ENCODE measurements around the gene EPHA6.

EPHA6 gene

DNA sequence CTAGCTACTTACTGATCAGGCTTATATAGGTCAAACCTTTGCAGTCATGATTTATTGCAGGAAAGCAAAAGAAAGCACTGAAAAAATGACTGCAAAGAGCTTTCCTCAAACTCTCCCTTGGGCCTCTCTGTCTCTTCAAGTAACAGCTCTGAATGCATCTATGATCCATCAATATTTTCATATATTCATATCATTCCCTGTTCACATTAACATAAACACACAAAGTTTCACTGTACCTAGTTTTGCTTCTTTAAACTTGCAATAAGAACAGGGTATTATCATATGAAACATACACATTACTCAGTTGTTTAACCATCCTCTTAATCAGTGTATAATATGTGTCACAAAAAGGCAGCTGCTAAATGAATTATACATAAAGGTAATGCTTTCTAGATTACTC, 842.2 kb downstream of the EPHA6 start:
- Histone ChIP-seq H3K36me3 (ENCODE audit: control insufficient read depth, insufficient read depth, low read length) (no peaks in the 10 kb centered on the region), H3K4me1 (ENCODE audit: control insufficient read depth, insufficient read depth, low read length) (no peaks in the 10 kb centered on the region), H3K4me3 (ENCODE audit: low read length) (no peak overlapping the region), H3K9me3 (ENCODE audit: control insufficient read depth, insufficient read depth, low read length) (no peaks in the 10 kb centered on the region), H3K27ac (ENCODE audit: low read length) (no peak overlapping the region), H3K27me3 (ENCODE audit: control insufficient read depth, insufficient read depth, low read length) (no peaks in the 10 kb centered on the region)
- no peak for DNase-seq (ENCODE audit: low read depth, low spot score)

DNA sequence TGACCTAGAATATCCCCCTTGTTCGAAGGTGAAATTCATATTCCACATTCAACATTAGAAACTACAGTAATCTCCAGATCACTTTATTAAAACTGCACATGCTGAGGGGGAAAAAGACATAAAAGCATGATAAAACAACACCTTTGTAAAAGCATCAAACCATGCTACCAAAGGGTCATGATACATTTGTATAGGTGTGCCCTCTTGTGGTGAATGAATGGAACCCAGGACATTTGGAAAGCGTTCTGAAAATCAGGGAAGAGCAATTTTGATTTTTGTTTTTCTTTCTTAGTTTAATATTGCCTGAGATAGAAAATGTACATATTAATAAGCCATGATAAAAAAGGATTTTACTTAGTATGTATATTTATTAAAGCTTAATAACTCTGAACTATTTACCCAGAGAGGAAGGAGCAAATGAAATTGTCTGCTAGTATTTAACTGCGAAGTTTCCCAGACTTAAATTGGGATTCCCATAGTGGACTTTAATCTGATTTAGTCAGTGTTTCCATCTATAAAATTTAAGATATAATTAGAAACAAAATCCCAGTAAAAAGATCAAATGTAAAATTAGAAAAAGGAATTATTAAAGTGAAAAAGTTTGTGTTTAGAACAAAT, 844.4 kb downstream of the EPHA6 start:
- Histone ChIP-seq H3K27me3 (ENCODE audit: control insufficient read depth, insufficient read depth, low read length) (no peaks in the 10 kb centered on the region), H3K4me1 (ENCODE audit: control insufficient read depth, insufficient read depth, low read length) (no peaks in the 10 kb centered on the region), H3K9me3 (ENCODE audit: control insufficient read depth, insufficient read depth, low read length) (no peaks in the 10 kb centered on the region), H3K27ac (ENCODE audit: low read length) (no peak overlapping the region), H3K36me3 (ENCODE audit: control insufficient read depth, insufficient read depth, low read length) (no peaks in the 10 kb centered on the region), H3K4me3 (ENCODE audit: low read length) (no peak overlapping the region)
- no CpG with 5 or more reads among the region's 3 CpGs for WGBS (ENCODE audit: insufficient coverage, insufficient read length)
- DNase-seq (ENCODE audit: low read depth, low spot score): no peak

DNA sequence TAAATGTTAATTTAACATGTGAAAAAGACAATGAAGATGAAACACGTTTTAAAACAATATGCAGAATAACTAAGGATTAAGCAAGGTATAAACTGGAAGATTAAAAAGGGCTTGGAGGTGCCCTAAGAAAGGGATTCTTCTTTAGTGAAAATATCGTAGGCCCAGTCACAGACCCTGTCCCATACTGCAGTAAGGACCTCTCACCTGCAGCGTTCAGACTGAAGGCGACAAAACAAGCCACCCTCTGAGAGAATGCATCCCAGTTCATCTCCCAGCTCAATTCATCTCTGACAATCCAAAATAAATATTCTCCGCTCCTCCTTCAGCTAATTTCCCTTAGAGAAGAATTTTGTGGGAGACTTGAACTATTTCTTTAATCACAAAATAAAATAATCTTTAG, 847.9 kb downstream of the EPHA6 start:
- H3K4me3 ChIP-seq (ENCODE audit: low read length): no peak overlapping the region
- DNase-seq (ENCODE audit: low read depth, low spot score): no peak
- WGBS (ENCODE audit: insufficient coverage, insufficient read length): no CpG with 5 or more reads among the region's 5 CpGs
- no peaks in the 10 kb centered on the region for H3K36me3 ChIP-seq (ENCODE audit: control insufficient read depth, insufficient read depth, low read length)
- no peak overlapping the region for H3K27ac ChIP-seq (ENCODE audit: low read length)
- H3K9me3 ChIP-seq (ENCODE audit: control insufficient read depth, insufficient read depth, low read length): no peaks in the 10 kb centered on the region
- H3K4me1 ChIP-seq (ENCODE audit: control insufficient read depth, insufficient read depth, low read length): 0 out of 2 replicates have a peak, but pooled peaks cover 1% of the 10 kb centered on the region
- H3K27me3 ChIP-seq (ENCODE audit: control insufficient read depth, insufficient read depth, low read length): no peaks in the 10 kb centered on the region

DNA sequence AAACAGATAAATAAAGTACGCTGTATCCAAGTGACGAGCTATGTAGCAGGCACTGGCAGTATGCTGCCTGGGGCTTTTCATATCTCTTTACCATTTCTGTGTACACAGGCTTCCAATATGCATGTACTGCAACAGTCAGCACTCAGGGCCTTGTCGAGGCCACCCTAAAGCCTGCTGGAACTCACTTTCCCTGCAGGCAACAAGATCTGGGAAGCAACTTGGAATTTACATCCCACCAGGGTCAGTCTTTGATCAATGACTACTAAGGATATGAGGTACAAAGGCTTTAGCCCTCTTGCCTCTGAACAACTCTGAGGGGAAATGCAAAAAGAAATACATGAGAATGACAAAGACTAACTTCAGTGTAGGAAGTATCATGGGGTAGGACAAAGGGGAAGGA, 848.4 kb downstream of the EPHA6 start:
- Histone ChIP-seq H3K4me3 (ENCODE audit: low read length) (no peak overlapping the region), H3K36me3 (ENCODE audit: control insufficient read depth, insufficient read depth, low read length) (no peaks in the 10 kb centered on the region), H3K9me3 (ENCODE audit: control insufficient read depth, insufficient read depth, low read length) (no peaks in the 10 kb centered on the region), H3K4me1 (ENCODE audit: control insufficient read depth, insufficient read depth, low read length) (0 out of 2 replicates have a peak, but pooled peaks cover 1% of the 10 kb centered on the region), H3K27ac (ENCODE audit: low read length) (no peak overlapping the region), H3K27me3 (ENCODE audit: control insufficient read depth, insufficient read depth, low read length) (no peaks in the 10 kb centered on the region)
- DNase-seq (ENCODE audit: low read depth, low spot score): peak; percentile 35
- WGBS (ENCODE audit: insufficient coverage, insufficient read length): no CpG with 5 or more reads among the region's 3 CpGs

DNA sequence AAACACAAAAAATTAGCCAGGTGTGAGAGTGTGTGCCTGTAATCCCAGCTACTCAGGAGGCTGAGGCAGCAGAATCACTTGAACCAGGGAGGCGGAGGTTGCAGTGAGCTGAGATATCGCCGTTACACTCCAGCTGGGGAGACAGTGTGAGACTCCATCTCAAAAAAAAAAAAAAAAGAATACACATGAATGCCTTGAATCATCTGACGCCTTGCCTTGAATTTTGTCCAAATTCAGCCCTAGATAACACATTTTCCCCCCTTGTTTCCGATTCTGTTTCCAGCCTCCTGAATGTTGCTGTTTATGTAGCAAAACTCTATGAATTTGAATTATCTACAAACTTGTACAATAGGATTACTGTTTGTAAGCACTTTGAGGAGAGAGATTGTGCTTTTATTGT, 851.5 kb downstream of the EPHA6 start:
- DNase-seq (ENCODE audit: low read depth, low spot score): no peak
- H3K9me3 ChIP-seq (ENCODE audit: control insufficient read depth, insufficient read depth, low read length): no peaks in the 10 kb centered on the region
- no peak overlapping the region for H3K4me3 ChIP-seq (ENCODE audit: low read length)
- H3K36me3 ChIP-seq (ENCODE audit: control insufficient read depth, insufficient read depth, low read length): no peaks in the 10 kb centered on the region
- H3K4me1 ChIP-seq (ENCODE audit: control insufficient read depth, insufficient read depth, low read length): 0 out of 2 replicates have a peak, but pooled peaks cover 1% of the 10 kb centered on the region
- no peaks in the 10 kb centered on the region for H3K27me3 ChIP-seq (ENCODE audit: control insufficient read depth, insufficient read depth, low read length)
- WGBS (ENCODE audit: insufficient coverage, insufficient read length): no CpG with 5 or more reads among the region's 5 CpGs
- no peak overlapping the region for H3K27ac ChIP-seq (ENCODE audit: low read length)

DNA sequence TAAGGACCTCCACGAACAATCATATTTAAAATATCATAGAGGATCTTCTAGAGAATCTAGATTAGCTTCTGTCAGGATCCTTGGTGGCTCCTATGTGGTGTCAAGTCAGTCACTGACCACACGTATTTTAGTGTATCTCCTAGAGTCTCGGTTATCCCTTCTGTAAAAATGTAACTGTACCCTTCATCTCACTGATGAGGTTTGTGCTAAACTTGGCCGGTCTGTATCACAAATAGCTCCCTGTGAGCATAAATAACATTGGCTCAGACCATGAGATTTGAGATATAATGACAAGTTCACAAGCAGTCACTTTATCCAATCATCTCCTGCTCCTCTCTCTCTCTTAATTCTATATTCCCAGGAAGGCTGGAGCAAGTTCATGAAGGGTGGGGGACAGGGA, 856.6 kb downstream of the EPHA6 start:
- Histone ChIP-seq H3K9me3 (ENCODE audit: control insufficient read depth, insufficient read depth, low read length) (no peaks in the 10 kb centered on the region), H3K27me3 (ENCODE audit: control insufficient read depth, insufficient read depth, low read length) (no peaks in the 10 kb centered on the region), H3K36me3 (ENCODE audit: control insufficient read depth, insufficient read depth, low read length) (no peaks in the 10 kb centered on the region), H3K4me1 (ENCODE audit: control insufficient read depth, insufficient read depth, low read length) (no peaks in the 10 kb centered on the region), H3K4me3 (ENCODE audit: low read length) (no peak overlapping the region), H3K27ac (ENCODE audit: low read length) (no peak overlapping the region)
- no CpG with 5 or more reads among the region's 4 CpGs for WGBS (ENCODE audit: insufficient coverage, insufficient read length)
- no peak for DNase-seq (ENCODE audit: low read depth, low spot score)

DNA sequence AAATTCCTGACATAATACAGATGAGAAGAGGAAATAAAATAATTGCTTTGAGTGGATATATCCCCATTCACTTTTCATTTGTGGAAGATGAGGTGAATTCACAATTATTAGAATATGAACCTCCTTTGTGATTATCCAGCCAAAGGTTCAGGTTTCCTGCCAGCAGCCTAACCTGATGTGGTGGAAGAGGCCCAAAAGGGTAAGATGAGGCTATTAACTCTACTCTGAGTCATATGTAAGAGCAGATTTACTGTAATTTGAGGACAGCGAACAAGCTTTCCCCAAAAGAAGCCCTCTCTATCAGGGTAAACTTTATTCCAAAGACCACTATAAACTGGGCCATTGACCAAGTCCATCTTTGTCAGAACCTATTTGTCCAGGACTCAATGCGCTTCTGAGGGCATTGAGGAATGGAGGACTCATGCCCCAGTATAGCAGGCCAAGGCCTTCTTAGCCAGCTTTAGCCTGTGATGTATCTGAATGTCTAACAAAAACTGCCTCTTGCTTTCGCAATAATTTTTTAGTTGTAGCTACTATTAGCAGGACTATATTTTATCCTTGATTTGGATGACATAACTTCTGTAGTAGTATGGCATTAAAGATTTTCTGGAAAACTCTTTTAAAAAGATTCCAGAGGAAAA, 859.1 kb downstream of the EPHA6 start:
- Histone ChIP-seq H3K9me3 (ENCODE audit: control insufficient read depth, insufficient read depth, low read length) (no peaks in the 10 kb centered on the region), H3K27me3 (ENCODE audit: control insufficient read depth, insufficient read depth, low read length) (no peaks in the 10 kb centered on the region), H3K4me1 (ENCODE audit: control insufficient read depth, insufficient read depth, low read length) (no peaks in the 10 kb centered on the region), H3K4me3 (ENCODE audit: low read length) (no peak overlapping the region), H3K36me3 (ENCODE audit: control insufficient read depth, insufficient read depth, low read length) (no peaks in the 10 kb centered on the region), H3K27ac (ENCODE audit: low read length) (no peak overlapping the region)
- WGBS (ENCODE audit: insufficient coverage, insufficient read length): no CpG with 5 or more reads among the region's 3 CpGs
- no peak for DNase-seq (ENCODE audit: low read depth, low spot score)

DNA sequence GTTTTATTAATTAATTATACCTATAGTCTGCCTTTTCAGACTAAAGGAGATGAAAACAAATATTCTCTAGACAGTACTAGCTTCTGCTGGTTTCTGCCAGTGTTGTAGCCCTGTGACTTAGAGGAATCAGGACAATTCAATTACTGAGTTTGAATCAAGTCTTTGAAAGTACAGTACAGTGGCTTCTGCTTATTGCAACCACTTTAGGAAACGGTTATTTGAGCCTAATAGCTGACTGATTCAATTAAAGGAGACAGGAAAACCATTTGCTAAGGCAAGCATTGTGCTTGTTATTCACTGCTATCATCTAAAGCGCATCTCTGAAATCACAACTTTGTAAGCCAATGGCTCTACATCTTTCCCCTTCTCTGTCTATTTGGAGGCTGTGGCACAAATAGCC, 860.1 kb downstream of the EPHA6 start:
- no peak for DNase-seq (ENCODE audit: low read depth, low spot score)
- no CpG with 5 or more reads among the region's 2 CpGs for WGBS (ENCODE audit: insufficient coverage, insufficient read length)
- H3K27ac ChIP-seq (ENCODE audit: low read length): no peak overlapping the region
- no peaks in the 10 kb centered on the region for H3K4me1 ChIP-seq (ENCODE audit: control insufficient read depth, insufficient read depth, low read length)
- H3K36me3 ChIP-seq (ENCODE audit: control insufficient read depth, insufficient read depth, low read length): no peaks in the 10 kb centered on the region
- no peaks in the 10 kb centered on the region for H3K27me3 ChIP-seq (ENCODE audit: control insufficient read depth, insufficient read depth, low read length)
- no peak overlapping the region for H3K4me3 ChIP-seq (ENCODE audit: low read length)
- no peaks in the 10 kb centered on the region for H3K9me3 ChIP-seq (ENCODE audit: control insufficient read depth, insufficient read depth, low read length)

DNA sequence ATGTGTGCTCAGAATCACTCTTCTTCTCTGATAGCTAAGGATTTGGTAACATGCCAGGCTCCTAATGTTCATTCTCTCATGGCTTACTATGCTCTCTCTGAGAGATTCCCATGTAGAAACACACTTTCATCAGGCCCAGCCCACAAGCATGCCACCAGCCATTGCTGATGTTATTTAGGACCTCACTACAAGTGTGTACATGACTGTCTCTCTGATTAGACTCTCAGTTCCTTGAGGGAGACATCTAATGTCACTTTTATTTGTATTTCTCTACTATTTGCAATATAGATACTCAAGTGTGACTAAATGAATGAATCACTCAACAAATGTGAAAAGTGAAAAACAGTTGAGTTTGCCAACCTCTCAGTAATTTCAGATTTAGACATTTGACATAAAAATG, 865.8 kb downstream of the EPHA6 start:
- H3K27ac ChIP-seq (ENCODE audit: low read length): no peak overlapping the region
- H3K4me1 ChIP-seq (ENCODE audit: control insufficient read depth, insufficient read depth, low read length): no peaks in the 10 kb centered on the region
- no peak overlapping the region for H3K4me3 ChIP-seq (ENCODE audit: low read length)
- no peaks in the 10 kb centered on the region for H3K9me3 ChIP-seq (ENCODE audit: control insufficient read depth, insufficient read depth, low read length)
- no peak for DNase-seq (ENCODE audit: low read depth, low spot score)
- H3K27me3 ChIP-seq (ENCODE audit: control insufficient read depth, insufficient read depth, low read length): no peaks in the 10 kb centered on the region
- H3K36me3 ChIP-seq (ENCODE audit: control insufficient read depth, insufficient read depth, low read length): no peaks in the 10 kb centered on the region

DNA sequence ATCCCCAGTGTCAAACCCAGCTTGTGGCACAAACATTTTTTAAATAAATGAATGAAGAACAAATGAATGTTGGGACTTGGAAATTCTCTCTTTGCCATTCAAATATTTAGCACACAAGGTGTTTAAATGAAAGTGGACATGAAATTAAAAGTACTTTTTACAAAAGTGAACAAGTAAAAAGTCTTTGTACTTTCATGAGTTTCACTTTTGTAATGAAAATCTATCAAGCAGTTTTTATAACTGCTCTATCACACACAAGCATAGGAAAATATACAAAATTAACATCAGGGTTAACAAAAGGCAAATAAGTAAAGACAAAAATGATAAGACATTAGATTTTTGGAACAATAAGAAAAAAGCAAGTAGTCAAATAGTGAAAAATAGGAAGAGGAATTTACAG, 866.3 kb downstream of the EPHA6 start:
- Histone ChIP-seq H3K27me3 (ENCODE audit: control insufficient read depth, insufficient read depth, low read length) (no peaks in the 10 kb centered on the region), H3K4me3 (ENCODE audit: low read length) (no peak overlapping the region), H3K9me3 (ENCODE audit: control insufficient read depth, insufficient read depth, low read length) (no peaks in the 10 kb centered on the region), H3K4me1 (ENCODE audit: control insufficient read depth, insufficient read depth, low read length) (no peaks in the 10 kb centered on the region), H3K27ac (ENCODE audit: low read length) (no peak overlapping the region), H3K36me3 (ENCODE audit: control insufficient read depth, insufficient read depth, low read length) (no peaks in the 10 kb centered on the region)
- DNase-seq (ENCODE audit: low read depth, low spot score): no peak

DNA sequence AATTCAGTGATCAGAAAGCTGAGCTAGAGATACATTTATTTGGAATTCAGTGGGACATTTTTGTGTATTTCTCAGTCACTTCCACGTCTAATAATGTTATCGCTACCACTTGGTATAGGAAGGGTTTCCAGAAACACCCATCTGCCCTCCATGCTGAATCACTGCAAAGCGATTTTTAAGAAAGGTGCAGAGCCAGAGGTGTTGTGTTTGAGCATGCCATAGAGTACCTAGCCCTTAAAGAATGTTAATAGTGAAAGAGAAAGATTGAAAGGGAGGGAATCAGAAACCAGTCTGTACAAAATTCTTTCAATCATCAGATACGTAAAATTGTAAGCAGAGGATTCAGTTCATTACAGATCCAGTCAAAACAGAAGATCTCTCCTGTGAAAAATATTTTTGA, 870.1 kb downstream of the EPHA6 start:
- no peak for DNase-seq (ENCODE audit: low read depth, low spot score)
- WGBS (ENCODE audit: insufficient coverage, insufficient read length): no CpG with 5 or more reads among the region's 4 CpGs

More for the DNA sequence above, 870.1 kb downstream of the EPHA6 start:
- Histone ChIP-seq H3K36me3 (ENCODE audit: control insufficient read depth, insufficient read depth, low read length) (no peaks in the 10 kb centered on the region), H3K4me1 (ENCODE audit: control insufficient read depth, insufficient read depth, low read length) (no peaks in the 10 kb centered on the region), H3K4me3 (ENCODE audit: low read length) (no peak overlapping the region), H3K9me3 (ENCODE audit: control insufficient read depth, insufficient read depth, low read length) (no peaks in the 10 kb centered on the region), H3K27me3 (ENCODE audit: control insufficient read depth, insufficient read depth, low read length) (no peaks in the 10 kb centered on the region), H3K27ac (ENCODE audit: low read length) (no peak overlapping the region)
